ENCODE data around the gene VGLL4. TPM values are rescaled to one million over a fixed set of nuclear protein-coding genes. Genes with fewer than 3 reads are reported as not detected.

Gene VGLL4
- total RNA-seq, 1 donor from 2014 or later, result 82.6 TPM

DNA sequence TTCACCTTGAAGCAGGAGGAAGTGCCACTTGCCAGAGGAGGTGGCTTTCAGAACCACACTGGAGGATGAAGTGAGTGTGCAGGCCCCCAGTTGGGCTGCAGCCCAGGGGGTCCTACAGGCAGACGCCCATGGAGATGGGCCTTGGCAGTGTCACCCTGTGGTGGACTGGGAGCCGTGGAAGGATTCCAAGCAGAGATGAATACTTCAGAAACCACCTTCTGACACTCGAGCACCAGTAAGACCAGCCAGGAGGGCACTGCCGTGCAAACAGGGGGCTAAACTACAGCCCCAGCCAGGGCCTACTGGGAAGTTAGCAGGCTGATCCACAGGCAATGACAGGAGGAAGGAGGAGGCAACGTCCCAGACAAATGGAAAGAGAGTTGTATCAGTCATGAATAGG lies 55.4 kb downstream of the VGLL4 start:
- no peak overlapping the region for H3K4me3 ChIP-seq
- no peak for DNase-seq (ENCODE audit: low spot score)
- H3K79me2 ChIP-seq (ENCODE audit: low read depth), result peaks cover 89% of the 10 kb centered on the region
- H3K4me1 Mint-ChIP-seq, result peaks cover 90% of the 10 kb centered on the region
- TF ChIP-seq, protein P1, sequence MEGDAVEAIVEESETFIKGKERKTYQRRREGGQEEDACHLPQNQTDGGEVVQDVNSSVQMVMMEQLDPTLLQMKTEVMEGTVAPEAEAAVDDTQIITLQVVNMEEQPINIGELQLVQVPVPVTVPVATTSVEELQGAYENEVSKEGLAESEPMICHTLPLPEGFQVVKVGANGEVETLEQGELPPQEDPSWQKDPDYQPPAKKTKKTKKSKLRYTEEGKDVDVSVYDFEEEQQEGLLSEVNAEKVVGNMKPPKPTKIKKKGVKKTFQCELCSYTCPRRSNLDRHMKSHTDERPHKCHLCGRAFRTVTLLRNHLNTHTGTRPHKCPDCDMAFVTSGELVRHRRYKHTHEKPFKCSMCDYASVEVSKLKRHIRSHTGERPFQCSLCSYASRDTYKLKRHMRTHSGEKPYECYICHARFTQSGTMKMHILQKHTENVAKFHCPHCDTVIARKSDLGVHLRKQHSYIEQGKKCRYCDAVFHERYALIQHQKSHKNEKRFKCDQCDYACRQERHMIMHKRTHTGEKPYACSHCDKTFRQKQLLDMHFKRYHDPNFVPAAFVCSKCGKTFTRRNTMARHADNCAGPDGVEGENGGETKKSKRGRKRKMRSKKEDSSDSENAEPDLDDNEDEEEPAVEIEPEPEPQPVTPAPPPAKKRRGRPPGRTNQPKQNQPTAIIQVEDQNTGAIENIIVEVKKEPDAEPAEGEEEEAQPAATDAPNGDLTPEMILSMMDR (IDR thresholded peaks at IDR 0.05), result no peak
- no peak for TF ChIP-seq EZH2phosphoT487 (IDR thresholded peaks at IDR 0.05)
- TF ChIP-seq EZH2 (IDR thresholded peaks at IDR 0.05), result no peak
- H3K9me3 ChIP-seq (ENCODE audit: low read depth), result no peaks in the 10 kb centered on the region
- H3F3A ChIP-seq (ENCODE audit: low read depth), result peaks cover 49% of the 10 kb centered on the region
- H2AFZ ChIP-seq (replicated peaks), result no peak overlapping the region
- no peak overlapping the region for H3K4me3 Mint-ChIP-seq
- no peak overlapping the region for H3K27ac ChIP-seq
- no peak overlapping the region for H3K4me2 ChIP-seq
- no peaks in the 10 kb centered on the region for H3K27me3 ChIP-seq
- peak overlapping the region; percentile 43 for H3K27ac Mint-ChIP-seq
- no peak overlapping the region for H3K9ac ChIP-seq
- peaks cover 2% of the 10 kb centered on the region for H3K27me3 Mint-ChIP-seq (ENCODE audit: insufficient read depth, low read depth)
- H4K20me1 ChIP-seq (ENCODE audit: low read depth), result peaks cover 60% of the 10 kb centered on the region
- peaks cover 39% of the 10 kb centered on the region for H3K36me3 Mint-ChIP-seq
- H3K4me1 ChIP-seq, result peaks cover 63% of the 10 kb centered on the region
- no peaks in the 10 kb centered on the region for H3K36me3 ChIP-seq
- peaks cover 3% of the 10 kb centered on the region for H3K9me3 Mint-ChIP-seq

DNA sequence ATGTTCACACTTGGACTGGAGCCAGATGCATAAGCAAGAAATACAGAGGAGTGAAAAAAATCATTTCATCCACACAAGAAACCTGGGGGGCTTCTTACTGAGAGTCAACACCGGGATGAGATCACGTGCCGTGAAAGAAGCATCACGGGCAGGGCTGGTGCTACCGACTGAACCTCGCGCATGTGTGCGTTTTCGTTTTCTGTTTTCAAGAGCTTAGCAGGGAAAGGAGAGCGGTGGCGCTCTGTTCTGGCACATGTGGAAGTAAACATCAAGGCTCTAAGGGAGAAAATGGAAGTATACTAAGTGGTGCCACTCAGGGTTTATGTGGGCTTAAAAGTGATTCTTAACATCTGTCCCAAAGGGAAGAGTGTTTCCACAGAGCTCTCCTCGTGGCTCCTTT lies 55.9 kb downstream of the VGLL4 start:
- H3K79me2 ChIP-seq (ENCODE audit: low read depth), result peaks cover 89% of the 10 kb centered on the region
- H3K36me3 Mint-ChIP-seq, result peaks cover 39% of the 10 kb centered on the region
- H3K9me3 ChIP-seq (ENCODE audit: low read depth), result no peaks in the 10 kb centered on the region
- no peak overlapping the region for H3K4me3 ChIP-seq
- H3K4me3 Mint-ChIP-seq, result no peak overlapping the region
- H3K27ac Mint-ChIP-seq, result peak overlapping the region; percentile 70
- H3K4me1 Mint-ChIP-seq, result peaks cover 90% of the 10 kb centered on the region
- peaks cover 49% of the 10 kb centered on the region for H3F3A ChIP-seq (ENCODE audit: low read depth)
- H3K9me3 Mint-ChIP-seq, result peaks cover 3% of the 10 kb centered on the region
- no peaks in the 10 kb centered on the region for H3K36me3 ChIP-seq
- TF ChIP-seq, protein P1 (IDR thresholded peaks at IDR 0.05), result no peak
- no peak for TF ChIP-seq EZH2 (IDR thresholded peaks at IDR 0.05)
- no peak for TF ChIP-seq EZH2phosphoT487 (IDR thresholded peaks at IDR 0.05)
- H3K27me3 ChIP-seq, result no peaks in the 10 kb centered on the region
- H3K4me2 ChIP-seq, result no peak overlapping the region
- H3K27me3 Mint-ChIP-seq (ENCODE audit: insufficient read depth, low read depth), result peaks cover 2% of the 10 kb centered on the region
- H3K27ac ChIP-seq, result no peak overlapping the region
- H3K9ac ChIP-seq, result no peak overlapping the region
- DNase-seq (ENCODE audit: low spot score), result no peak
- H3K4me1 ChIP-seq, result peaks cover 63% of the 10 kb centered on the region
- H2AFZ ChIP-seq (replicated peaks), result no peak overlapping the region
- peaks cover 60% of the 10 kb centered on the region for H4K20me1 ChIP-seq (ENCODE audit: low read depth)

DNA sequence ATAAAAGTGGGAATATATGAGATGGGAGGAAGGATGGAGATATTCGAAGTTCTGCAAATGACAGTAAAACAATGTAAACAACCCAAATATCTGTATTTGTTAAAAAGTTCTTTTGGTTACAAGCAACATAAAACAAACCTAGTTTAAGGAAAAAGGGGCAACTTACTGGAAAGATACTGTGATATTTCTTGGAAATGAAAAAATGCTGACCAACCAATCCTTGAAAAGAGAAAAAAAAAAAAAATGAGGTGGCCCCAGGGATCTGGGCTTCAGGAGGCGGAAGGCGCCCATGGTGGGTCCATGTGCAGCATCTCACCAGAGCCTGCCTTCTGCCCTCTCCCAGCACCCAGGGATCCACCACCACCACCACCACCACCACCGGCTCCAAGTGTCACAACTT lies 59.1 kb downstream of the VGLL4 start:
- Histone ChIP-seq H3K27ac (no peak overlapping the region), H3K9me3 (ENCODE audit: low read depth) (no peaks in the 10 kb centered on the region), H3K4me3 (no peak overlapping the region), H3K36me3 (no peaks in the 10 kb centered on the region), H4K20me1 (ENCODE audit: low read depth) (peaks cover 45% of the 10 kb centered on the region), H3K79me2 (ENCODE audit: low read depth) (peaks cover 100% of the 10 kb centered on the region), H3K9ac (no peak overlapping the region), H3K4me2 (no peak overlapping the region), H2AFZ (replicated peaks) (no peak overlapping the region), H3K4me1 (peaks cover 57% of the 10 kb centered on the region), H3F3A (ENCODE audit: low read depth) (peaks cover 36% of the 10 kb centered on the region), H3K27me3 (no peaks in the 10 kb centered on the region)
- peaks cover 4% of the 10 kb centered on the region for H3K27me3 Mint-ChIP-seq (ENCODE audit: insufficient read depth, low read depth)
- no peak for DNase-seq (ENCODE audit: low spot score)
- H3K4me3 Mint-ChIP-seq, result no peak overlapping the region
- H3K36me3 Mint-ChIP-seq, result peaks cover 48% of the 10 kb centered on the region
- peak overlapping the region; percentile 64 for H3K27ac Mint-ChIP-seq
- TF ChIP-seq EZH2 (IDR thresholded peaks at IDR 0.05) (no peak), EZH2phosphoT487 (IDR thresholded peaks at IDR 0.05) (no peak)
- TF ChIP-seq, protein P1 (IDR thresholded peaks at IDR 0.05), result no peak
- H3K9me3 Mint-ChIP-seq, result peaks cover 3% of the 10 kb centered on the region
- peaks cover 87% of the 10 kb centered on the region for H3K4me1 Mint-ChIP-seq

Data from neural progenitor cell (in vitro differentiated cells).